H1 (cell line): ENCODE results near the gene GPSM3.

ENCODE experiments used
- ATF2 ChIP-seq: IDR thresholded peaks from 2 replicates; pipeline ENCODE4 v1.6.1; 2012; ENCODE audit warnings: low read length, inconsistent platforms
- CTCF ChIP-seq, 3 experiments: IDR thresholded peaks; 1 replicate in 2 of 3; 2 replicates in 1 of 3; pipeline versions ENCODE4 v1.5.1 to v1.6.1; 2011; ENCODE audit warnings: low read length in 3 of 3, mild to moderate bottlenecking in 3 of 3, inconsistent platforms in 2 of 3, low read depth in 1 of 3, moderate library complexity in 1 of 3; ENCODE audit not compliant: insufficient read depth in 1 of 3; ENCODE audit errors: control extremely low read depth in 1 of 3
- EP300 ChIP-seq, 2 experiments: IDR thresholded peaks; 1 replicate in 1 of 2; 2 replicates in 1 of 2; pipeline ENCODE4 v1.6.1; 2011 to 2012; ENCODE audit warnings: low read depth in 2 of 2, low read length in 2 of 2, mild to moderate bottlenecking in 2 of 2, borderline replicate concordance in 1 of 2, inconsistent platforms in 1 of 2, moderate library complexity in 1 of 2
- JUN ChIP-seq: IDR thresholded peaks from 2 replicates; pipeline ENCODE4 v1.6.1; 2011; ENCODE audit warnings: low read depth, mild to moderate bottlenecking, improper control_type of control experiment, low read length
- MAX ChIP-seq: IDR thresholded peaks from 2 replicates; pipeline ENCODE4 v1.6.1; 2012; ENCODE audit warnings: inconsistent platforms
- POLR2AphosphoS5 ChIP-seq: IDR thresholded peaks from 2 replicates; pipeline ENCODE4 v1.6.1; 2011; ENCODE audit warnings: low read depth, low read length
- RXRA ChIP-seq: IDR thresholded peaks from 2 replicates; pipeline ENCODE4 v1.6.1; 2011; ENCODE audit warnings: low read depth, mild to moderate bottlenecking, low read length, moderate library complexity; ENCODE audit not compliant: insufficient read depth
- ZNF274 ChIP-seq: IDR thresholded peaks from 2 replicates; pipeline ENCODE4 v1.7.0; 2012; ENCODE audit warnings: low read length, borderline replicate concordance; ENCODE audit errors: extremely low read depth

GRCh38 chr6:32171234-32171633 lies 21.2 kb downstream of the GPSM3 start:
- TF ChIP-seq EP300 (IDR thresholded peaks at IDR 0.05; ENCODE audit: borderline replicate concordance in 1 of 2, low read depth in 2 of 2, low read length in 2 of 2) (no peak), POLR2AphosphoS5 (no peak), CTCF (IDR thresholded peaks at IDR 0.05; ENCODE audit: control extremely low read depth in 1 of 3, insufficient read depth in 1 of 3, low read depth in 1 of 3, low read length in 3 of 3) (no peak), RXRA (no peak), JUN (no peak), MAX (no peak), ZNF274 (no peak), ATF2 (no peak)
